ENCODE data around the gene QRICH2.
A peak's percentile ranks its signal among the peaks of the same experiment; 100 is the strongest.
"Not testable (repeated sequence)": the region's sequence is repeated elsewhere in the genome, so short reads cannot be mapped to it uniquely, and the experiment has no call there.

QRICH2 gene

GRCh38 chr17:76331083-76331482, 23.0 kb upstream of the QRICH2 start:
- no peak for DNase-seq (ENCODE audit: low spot score)

GRCh38 chr17:76329664-76330063, 21.6 kb upstream of the QRICH2 start:
- no peak for DNase-seq (ENCODE audit: low spot score)

GRCh38 chr17:76327696-76328095, 19.6 kb upstream of the QRICH2 start:
- no peak for DNase-seq (ENCODE audit: low spot score)

- DNase-seq (ENCODE audit: low spot score), result no peak
Measured at GRCh38 chr17:76326306-76326705, 18.2 kb upstream of the QRICH2 start.

GRCh38 chr17:76318586-76318985, 10.5 kb upstream of the QRICH2 start:
- DNase-seq (ENCODE audit: low spot score), result no peak

GRCh38 chr17:76317535-76317934, 9.5 kb upstream of the QRICH2 start:
- DNase-seq (ENCODE audit: low spot score), result no peak

GRCh38 chr17:76314392-76315227, 6.5 kb upstream of the QRICH2 start:
- DNase-seq (ENCODE audit: low spot score), result no peak

- DNase-seq (ENCODE audit: low spot score), result no peak
Measured at GRCh38 chr17:76312735-76313134, 4.7 kb upstream of the QRICH2 start.

GRCh38 chr17:76309461-76309860, 1.4 kb upstream of the QRICH2 start:
- DNase-seq (ENCODE audit: low spot score), result peak; percentile 48

GRCh38 chr17:76307299-76307965, 644 bp downstream of the QRICH2 start:
- no peak for DNase-seq (ENCODE audit: low spot score)

- not testable (repeated sequence) for DNase-seq (ENCODE audit: low spot score)
Measured at GRCh38 chr17:76305135-76305454, 3.0 kb downstream of the QRICH2 start.

GRCh38 chr17:76304226-76305134, 3.6 kb downstream of the QRICH2 start:
- no peak for DNase-seq (ENCODE audit: low spot score)

GRCh38 chr17:76297436-76297835, 10.6 kb downstream of the QRICH2 start:
- no peak for DNase-seq (ENCODE audit: low spot score)

GRCh38 chr17:76296889-76297288, 11.2 kb downstream of the QRICH2 start:
- DNase-seq (ENCODE audit: low spot score), result no peak

GRCh38 chr17:76296186-76296585, 11.9 kb downstream of the QRICH2 start:
- DNase-seq (ENCODE audit: low spot score), result no peak

- DNase-seq (ENCODE audit: low spot score), result no peak
Measured at GRCh38 chr17:76293106-76293505, 15.0 kb downstream of the QRICH2 start.

- no peak for DNase-seq (ENCODE audit: low spot score)
Measured at GRCh38 chr17:76292567-76292966, 15.5 kb downstream of the QRICH2 start.

- DNase-seq (ENCODE audit: low spot score), result no peak
Measured at GRCh38 chr17:76281573-76282371, 26.3 kb downstream of the QRICH2 start.

- no peak for DNase-seq (ENCODE audit: low spot score)
Measured at GRCh38 chr17:76280650-76281049, 27.4 kb downstream of the QRICH2 start.

GRCh38 chr17:76279742-76280287, 28.3 kb downstream of the QRICH2 start:
- DNase-seq (ENCODE audit: low spot score), result no peak

- DNase-seq (ENCODE audit: low spot score), result peak; percentile 83
Measured at GRCh38 chr17:76278952-76279741, 28.9 kb downstream of the QRICH2 start.

All from NAMALWA (cell line).